Activated CD4-positive, alpha-beta T cell treated with anti-CD3 and anti-CD28 coated beads, Interleukin-2, amount 10 ng/mL, durations not matched to agents 24 days and 14 days (primary cell): ENCODE data around the gene ABTB2. TPM values are rescaled to one million over a fixed set of nuclear protein-coding genes. Genes with fewer than 3 reads are reported as not detected.

Experiments
- DNase-seq: peaks from one replicate; pipeline ENCODE4 v3.0.0; 2022
- H3K27ac Mint-ChIP-seq: one replicate; pipeline ENCODE4 v1.8.0; 2022; ENCODE audit warnings: mild to moderate bottlenecking, mixed read lengths
- H3K27me3 Mint-ChIP-seq: one replicate; pipeline ENCODE4 v1.8.0; 2022; ENCODE audit warnings: mixed read lengths
- H3K36me3 Mint-ChIP-seq: one replicate; pipeline ENCODE4 v1.8.0; 2022; ENCODE audit warnings: low read depth, mild to moderate bottlenecking, mixed read lengths
- H3K4me1 Mint-ChIP-seq: one replicate; pipeline ENCODE4 v1.8.0; 2021; ENCODE audit warnings: mixed read lengths
- H3K4me3 Mint-ChIP-seq: one replicate; pipeline ENCODE4 v1.8.0; 2022; ENCODE audit warnings: mild to moderate bottlenecking, moderate library complexity, mixed read lengths
- H3K9me3 Mint-ChIP-seq: one replicate; pipeline ENCODE4 v1.8.0; 2021; ENCODE audit warnings: mixed read lengths
- intact Hi-C: fragments of 100-400 bp; cut with micrococcal nuclease; formaldehyde crosslinking; loops from one replicate; pipeline ENCODE4 v1.15.1; 2023
- total RNA-seq: library from RNA; stranded (reverse); gene quantifications from 2 replicates; pipeline ENCODE4 v1.2.3, GENCODE V29; 2022

The ABTB2 gene
- total RNA-seq, 1 donor from 2014 or later: 13.1 TPM

DNA sequence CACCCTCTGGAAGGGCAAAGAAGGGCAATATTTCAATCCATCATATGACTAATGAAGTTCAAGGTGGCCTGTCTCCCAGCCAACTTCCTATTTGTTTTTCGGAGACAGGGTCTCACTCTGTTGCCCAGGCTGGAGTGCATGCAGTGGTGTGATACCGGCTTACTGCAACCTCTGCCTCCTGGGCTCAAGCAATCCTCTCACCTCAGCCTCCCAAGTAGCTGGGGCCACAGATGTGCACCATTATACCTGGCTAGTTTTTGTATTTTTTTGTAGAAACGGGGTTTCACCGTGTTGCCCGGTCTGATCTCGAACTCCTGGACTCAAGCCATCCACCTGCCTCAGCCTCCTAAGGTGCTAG, 13.4 kb downstream of the ABTB2 start:
- no peak for DNase-seq
- Mint-ChIP-seq H3K9me3 (no peaks in the 10 kb centered on the region), H3K27ac (no peak overlapping the region), H3K4me3 (no peak overlapping the region), H3K4me1 (peaks cover 6% of the 10 kb centered on the region), H3K27me3 (peaks cover 2% of the 10 kb centered on the region), H3K36me3 (no peaks in the 10 kb centered on the region)
- intact Hi-C loops: no loop called here

DNA sequence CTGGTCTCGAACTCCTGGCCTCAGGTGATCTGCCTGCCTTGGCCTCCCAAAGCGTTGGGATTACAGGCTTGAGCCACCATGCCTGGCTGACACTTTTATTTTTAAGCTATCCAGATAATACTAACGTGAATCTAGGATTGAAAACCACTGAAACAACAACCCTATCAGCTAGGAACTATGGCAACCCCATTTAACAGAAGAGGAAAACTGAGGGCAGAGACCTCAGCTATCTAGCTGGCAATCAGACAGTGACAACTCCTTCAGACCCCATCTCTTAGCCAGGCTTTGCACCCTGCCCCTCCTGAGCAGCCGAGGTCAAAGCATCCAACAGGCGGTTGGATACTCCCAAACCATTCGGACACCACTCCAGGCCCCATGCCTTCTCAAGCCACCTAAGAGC, 14.1 kb downstream of the ABTB2 start:
- H3K4me3 Mint-ChIP-seq: no peak overlapping the region
- H3K36me3 Mint-ChIP-seq: no peaks in the 10 kb centered on the region
- no peak for DNase-seq
- H3K9me3 Mint-ChIP-seq: no peaks in the 10 kb centered on the region
- intact Hi-C loops: no loop called here
- H3K27me3 Mint-ChIP-seq: no peaks in the 10 kb centered on the region
- peaks cover 11% of the 10 kb centered on the region for H3K4me1 Mint-ChIP-seq
- no peak overlapping the region for H3K27ac Mint-ChIP-seq

DNA sequence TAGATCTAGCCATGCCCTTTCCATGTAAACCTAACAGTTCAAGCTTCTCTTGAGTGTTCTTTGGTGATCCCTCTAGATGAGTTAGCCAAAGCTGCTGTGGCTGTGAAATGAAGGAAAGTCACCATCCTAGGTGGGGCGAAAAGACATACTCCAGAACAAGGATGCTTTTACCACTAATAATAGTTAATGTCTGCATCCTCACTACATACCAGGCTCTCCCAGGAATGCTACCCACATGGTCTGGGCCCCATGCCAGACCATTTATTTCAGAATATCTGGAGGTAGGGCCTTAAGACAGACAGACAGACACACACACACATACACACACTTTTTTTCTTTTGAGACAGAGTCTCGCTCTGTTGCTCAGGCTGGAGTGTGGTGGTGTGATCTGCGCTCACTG, 14.7 kb downstream of the ABTB2 start:
- Mint-ChIP-seq H3K4me3 (no peak overlapping the region), H3K27ac (no peak overlapping the region), H3K9me3 (no peaks in the 10 kb centered on the region), H3K4me1 (peaks cover 9% of the 10 kb centered on the region), H3K36me3 (no peaks in the 10 kb centered on the region), H3K27me3 (no peaks in the 10 kb centered on the region)
- DNase-seq: no peak
- intact Hi-C loops: no loop called here

DNA sequence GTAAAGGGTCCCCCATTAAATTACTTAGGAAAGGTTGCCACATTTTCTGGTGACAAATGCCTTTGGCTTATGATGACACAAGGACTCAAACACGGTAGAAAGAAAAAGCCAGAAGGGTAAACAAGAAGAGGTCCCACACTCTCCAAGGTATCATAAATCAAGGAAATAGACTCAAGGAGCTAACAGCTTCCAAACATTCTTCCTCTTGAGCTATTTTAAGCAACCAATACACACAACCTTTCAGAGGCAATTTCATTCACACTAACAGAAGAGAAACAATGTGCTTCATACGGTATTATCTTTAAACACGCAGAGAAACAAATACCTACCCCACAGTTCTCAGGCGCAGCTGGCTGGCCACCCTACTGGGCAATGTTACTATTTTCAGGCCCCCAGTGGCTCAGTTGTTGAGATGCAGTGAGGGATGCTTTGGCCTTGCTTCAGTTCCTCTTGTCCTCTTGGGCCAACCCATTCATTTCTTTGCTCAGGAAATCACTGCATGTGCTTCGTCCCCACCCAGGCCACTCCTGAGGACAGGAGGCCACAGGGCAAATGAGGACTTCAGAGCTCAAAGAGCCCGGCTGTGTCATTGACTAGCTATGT, 15.8 kb downstream of the ABTB2 start:
- Mint-ChIP-seq H3K27me3 (no peaks in the 10 kb centered on the region), H3K4me3 (no peak overlapping the region), H3K27ac (no peak overlapping the region), H3K4me1 (peaks cover 10% of the 10 kb centered on the region), H3K36me3 (no peaks in the 10 kb centered on the region), H3K9me3 (no peaks in the 10 kb centered on the region)
- intact Hi-C loops: no loop called here
- DNase-seq: no peak

DNA sequence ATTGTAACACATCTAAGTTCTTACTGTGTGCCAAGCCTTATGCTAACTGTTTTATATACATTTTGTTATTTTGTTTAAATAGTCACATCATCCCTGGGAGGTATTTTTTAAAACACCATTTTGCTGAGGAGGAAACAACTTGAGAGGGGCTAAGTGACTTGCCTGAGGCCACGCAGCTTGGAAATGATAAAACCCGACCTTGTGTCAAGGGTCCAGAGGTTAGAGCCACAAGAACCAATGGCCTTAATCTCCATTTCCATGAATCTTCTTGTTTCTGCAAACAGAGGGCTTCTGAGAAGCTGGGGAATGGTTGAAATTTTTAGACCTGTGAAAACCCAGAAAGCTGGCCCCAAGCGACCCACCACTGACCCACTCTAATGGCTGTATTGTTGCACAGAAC, 16.7 kb downstream of the ABTB2 start:
- Mint-ChIP-seq H3K36me3 (no peaks in the 10 kb centered on the region), H3K27me3 (no peaks in the 10 kb centered on the region)

DNA sequence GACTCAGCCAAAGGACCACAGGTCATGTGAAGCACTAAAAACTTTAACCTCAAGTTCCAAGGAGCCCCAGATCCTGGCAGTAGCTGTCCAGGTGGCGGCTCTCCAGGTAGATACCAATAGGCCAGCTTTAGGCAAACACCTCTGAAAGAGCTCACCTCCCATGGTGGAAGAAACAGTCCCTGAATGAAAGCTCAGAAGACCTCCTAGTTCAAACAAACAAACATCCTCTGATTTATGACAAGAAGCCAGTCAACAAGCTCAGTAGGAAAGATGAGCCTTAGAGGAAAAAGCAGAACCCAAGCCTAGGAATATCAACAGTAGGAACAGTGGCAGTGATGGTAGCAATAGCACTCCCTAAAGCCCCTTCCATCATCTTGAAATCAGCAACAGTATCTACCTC, 17.2 kb downstream of the ABTB2 start:
- DNase-seq: no peak
- Mint-ChIP-seq H3K4me1 (peaks cover 11% of the 10 kb centered on the region), H3K27me3 (no peaks in the 10 kb centered on the region), H3K27ac (no peak overlapping the region), H3K36me3 (no peaks in the 10 kb centered on the region), H3K9me3 (no peaks in the 10 kb centered on the region), H3K4me3 (no peak overlapping the region)
- intact Hi-C loops: no loop called here

More for the DNA sequence above, 16.7 kb downstream of the ABTB2 start:
- Mint-ChIP-seq H3K9me3 (no peaks in the 10 kb centered on the region), H3K27ac (no peak overlapping the region), H3K4me1 (peaks cover 11% of the 10 kb centered on the region), H3K4me3 (no peak overlapping the region)
- intact Hi-C loops: no loop called here
- DNase-seq: no peak

DNA sequence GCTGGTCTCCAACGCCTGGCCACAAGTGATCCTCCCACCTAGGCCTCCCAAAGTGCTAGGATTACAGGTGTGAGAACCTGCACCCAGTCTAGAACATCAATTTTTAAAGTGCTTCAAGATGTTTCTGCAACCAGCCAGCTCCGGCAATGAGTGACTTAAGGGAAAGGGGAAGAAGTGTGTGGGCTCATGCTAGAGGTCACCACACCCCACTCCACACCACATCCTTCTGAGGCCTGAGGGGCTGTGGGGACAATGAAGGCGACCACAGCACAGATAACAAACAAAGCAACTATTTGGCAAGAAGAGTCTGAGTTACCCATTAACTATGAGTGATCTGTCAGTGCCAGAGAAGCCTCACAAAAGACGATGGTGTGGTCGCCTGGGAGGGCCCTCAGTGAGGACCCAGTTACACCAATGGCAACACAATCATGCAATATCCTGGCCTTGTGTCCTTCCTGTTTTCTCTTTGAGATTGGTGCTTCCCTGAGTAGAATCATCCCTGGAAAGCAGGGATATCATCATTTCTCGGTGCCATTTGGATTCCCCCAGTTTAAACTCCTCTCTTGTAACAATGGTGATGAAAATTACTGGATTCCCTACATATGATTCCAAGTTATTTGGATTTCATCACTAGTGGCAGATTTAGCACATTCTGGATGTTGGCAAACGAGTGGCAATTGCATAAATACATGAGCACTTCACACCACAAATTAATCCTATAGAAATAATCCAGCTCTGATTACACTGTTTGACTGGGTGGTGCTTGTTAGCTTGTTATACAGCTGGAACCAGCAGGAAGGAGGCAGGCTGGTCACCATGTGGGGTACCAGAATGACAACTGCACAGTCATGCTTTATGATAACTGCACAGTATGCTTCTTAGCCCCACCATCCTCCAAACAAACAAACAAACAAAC, 18.4 kb downstream of the ABTB2 start:
- Mint-ChIP-seq H3K4me1 (peaks cover 15% of the 10 kb centered on the region), H3K9me3 (no peaks in the 10 kb centered on the region), H3K4me3 (no peak overlapping the region), H3K27ac (no peak overlapping the region), H3K27me3 (peaks cover 2% of the 10 kb centered on the region), H3K36me3 (no peaks in the 10 kb centered on the region)
- DNase-seq: peak; percentile 62
- intact Hi-C loops: no loop called here

DNA sequence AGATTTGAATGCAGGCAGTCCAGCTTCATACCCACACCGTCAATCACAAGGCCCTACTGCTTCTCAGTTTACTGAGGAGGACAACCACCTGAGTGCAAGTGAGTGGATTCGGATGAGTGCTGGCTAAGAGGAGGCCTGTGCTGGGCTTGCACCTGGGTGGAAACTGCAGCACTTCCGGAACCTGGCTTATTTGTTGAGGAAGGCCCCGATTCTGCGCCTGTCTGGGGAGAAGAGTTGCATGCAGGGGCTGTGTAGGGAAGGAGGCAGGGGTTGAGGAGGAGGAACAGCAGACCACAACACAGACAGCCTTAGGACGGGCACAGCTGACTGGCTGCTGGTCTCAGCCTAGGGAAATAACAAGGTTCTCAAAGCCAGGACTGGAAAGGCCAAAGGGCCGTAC, 20.8 kb downstream of the ABTB2 start:
- H3K9me3 Mint-ChIP-seq: no peaks in the 10 kb centered on the region
- DNase-seq: no peak
- H3K36me3 Mint-ChIP-seq: no peaks in the 10 kb centered on the region
- no peak overlapping the region for H3K4me3 Mint-ChIP-seq
- H3K27me3 Mint-ChIP-seq: peaks cover 10% of the 10 kb centered on the region
- H3K4me1 Mint-ChIP-seq: peaks cover 17% of the 10 kb centered on the region
- intact Hi-C loops: no loop called here
- H3K27ac Mint-ChIP-seq: no peak overlapping the region

DNA sequence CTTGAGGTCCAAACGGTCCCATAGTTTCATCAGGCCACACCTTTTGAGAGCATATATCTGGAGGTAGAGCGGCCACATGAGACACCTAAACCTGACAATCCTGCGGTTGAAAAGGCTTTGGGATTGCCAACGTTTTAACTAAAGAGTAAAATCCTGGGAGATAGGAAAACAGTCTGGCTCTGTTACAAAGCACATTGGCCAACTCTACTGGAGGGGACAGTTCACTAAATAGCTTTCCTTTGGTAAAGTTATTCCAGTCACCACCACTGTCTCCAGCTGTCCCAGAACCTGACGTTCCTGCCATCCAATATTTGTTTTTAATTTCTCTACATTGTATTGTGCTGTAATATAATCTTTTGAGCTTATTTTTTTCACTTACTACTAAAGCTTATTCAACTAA, 22.0 kb downstream of the ABTB2 start:
- peaks cover 17% of the 10 kb centered on the region for H3K4me1 Mint-ChIP-seq
- no peaks in the 10 kb centered on the region for H3K36me3 Mint-ChIP-seq
- no peak for DNase-seq
- intact Hi-C loops: no loop called here
- no peak overlapping the region for H3K27ac Mint-ChIP-seq
- H3K4me3 Mint-ChIP-seq: no peak overlapping the region
- H3K27me3 Mint-ChIP-seq: peaks cover 19% of the 10 kb centered on the region
- H3K9me3 Mint-ChIP-seq: no peaks in the 10 kb centered on the region

DNA sequence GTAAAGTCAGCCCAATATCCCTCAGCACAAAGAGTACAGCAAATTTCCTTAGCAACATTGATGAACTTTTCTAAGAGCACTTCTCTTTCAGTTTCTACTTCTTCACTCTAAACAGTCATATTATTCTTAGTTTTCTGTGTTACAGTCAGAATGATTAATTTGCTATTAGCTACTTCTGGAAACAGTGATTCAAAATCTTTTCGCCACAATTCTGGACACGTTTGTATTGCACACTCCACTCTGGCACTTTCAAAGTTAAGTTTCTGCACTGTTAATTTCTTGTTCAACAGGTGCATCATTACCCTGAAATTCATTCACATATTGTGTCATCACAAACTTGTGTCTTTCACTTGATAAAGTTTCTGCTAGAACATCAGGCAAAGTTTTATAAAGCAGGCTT, 22.5 kb downstream of the ABTB2 start:
- Mint-ChIP-seq H3K4me1 (peaks cover 17% of the 10 kb centered on the region), H3K36me3 (no peaks in the 10 kb centered on the region), H3K4me3 (no peak overlapping the region), H3K27me3 (peaks cover 21% of the 10 kb centered on the region), H3K9me3 (no peaks in the 10 kb centered on the region), H3K27ac (no peak overlapping the region)
- DNase-seq: no peak
- intact Hi-C loops: no loop called here

DNA sequence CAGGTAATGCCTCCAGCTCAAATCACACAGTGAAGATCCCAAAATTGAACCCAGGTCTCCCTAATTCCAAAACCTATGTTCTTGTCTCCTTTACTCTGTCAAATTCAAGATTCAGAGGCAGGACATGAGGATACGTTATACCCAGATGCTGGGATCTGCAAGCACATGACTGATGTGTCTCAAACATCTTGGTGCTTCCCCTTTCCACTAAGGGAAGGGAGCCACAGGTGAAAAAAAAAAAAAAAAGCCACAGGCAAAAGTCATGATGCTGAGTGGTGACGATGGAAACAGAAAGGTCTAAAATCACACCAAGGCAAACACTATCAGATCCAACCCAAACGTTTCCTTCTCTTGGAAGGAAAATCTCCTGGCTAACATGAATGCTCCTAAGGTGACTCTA, 24.0 kb downstream of the ABTB2 start:
- Mint-ChIP-seq H3K9me3 (no peaks in the 10 kb centered on the region), H3K36me3 (no peaks in the 10 kb centered on the region), H3K27ac (no peak overlapping the region), H3K4me1 (peaks cover 11% of the 10 kb centered on the region), H3K27me3 (peaks cover 27% of the 10 kb centered on the region), H3K4me3 (no peak overlapping the region)
- DNase-seq: no peak
- intact Hi-C loops: no loop called here

DNA sequence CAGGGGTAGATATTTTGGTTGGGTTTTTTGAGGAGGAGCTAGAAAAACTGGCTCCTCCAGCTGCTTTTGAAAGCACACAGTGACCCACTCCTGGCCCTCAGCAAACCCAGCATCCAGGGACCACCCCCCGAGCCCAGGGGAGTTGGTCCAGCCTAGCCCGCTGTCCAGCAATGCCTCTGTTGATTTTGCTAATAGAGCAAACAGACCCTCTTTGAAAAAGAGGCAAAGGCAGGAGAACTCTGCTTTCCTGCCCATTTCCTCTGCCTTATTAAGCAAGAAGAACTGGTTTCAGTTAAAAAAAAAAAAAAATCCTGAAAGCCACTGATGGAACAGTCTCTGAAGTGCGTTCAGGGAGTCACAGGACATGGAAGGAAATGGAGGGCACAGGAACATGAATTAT, 25.3 kb downstream of the ABTB2 start:
- Mint-ChIP-seq H3K4me3 (no peak overlapping the region), H3K27ac (no peak overlapping the region), H3K36me3 (no peaks in the 10 kb centered on the region), H3K27me3 (peaks cover 28% of the 10 kb centered on the region), H3K4me1 (peaks cover 11% of the 10 kb centered on the region), H3K9me3 (no peaks in the 10 kb centered on the region)
- intact Hi-C loops: no loop called here
- no peak for DNase-seq

DNA sequence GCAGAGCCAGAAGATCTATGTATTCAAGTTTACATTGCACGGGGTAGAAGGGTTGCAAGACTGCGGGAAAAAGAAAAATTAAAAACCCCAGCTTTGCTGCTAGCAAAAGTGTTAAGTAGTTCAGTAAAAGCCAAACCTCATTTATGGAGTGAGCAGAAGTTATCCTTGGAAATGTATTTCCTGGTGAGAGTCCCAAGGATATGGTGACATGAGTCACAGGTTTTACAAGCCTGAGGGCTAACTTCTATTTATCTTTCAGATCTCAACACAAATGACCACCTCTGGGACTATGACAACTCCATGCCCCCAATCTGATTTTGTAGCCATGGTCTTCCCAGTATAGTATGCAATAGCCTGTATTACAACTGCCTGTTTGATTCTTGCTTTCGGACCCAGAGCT, 26.1 kb downstream of the ABTB2 start:
- DNase-seq: no peak
- H3K36me3 Mint-ChIP-seq: no peaks in the 10 kb centered on the region
- H3K27me3 Mint-ChIP-seq: peaks cover 28% of the 10 kb centered on the region
- peaks cover 9% of the 10 kb centered on the region for H3K4me1 Mint-ChIP-seq
- no peak overlapping the region for H3K27ac Mint-ChIP-seq
- H3K9me3 Mint-ChIP-seq: no peaks in the 10 kb centered on the region
- intact Hi-C loops: no loop called here
- no peak overlapping the region for H3K4me3 Mint-ChIP-seq

DNA sequence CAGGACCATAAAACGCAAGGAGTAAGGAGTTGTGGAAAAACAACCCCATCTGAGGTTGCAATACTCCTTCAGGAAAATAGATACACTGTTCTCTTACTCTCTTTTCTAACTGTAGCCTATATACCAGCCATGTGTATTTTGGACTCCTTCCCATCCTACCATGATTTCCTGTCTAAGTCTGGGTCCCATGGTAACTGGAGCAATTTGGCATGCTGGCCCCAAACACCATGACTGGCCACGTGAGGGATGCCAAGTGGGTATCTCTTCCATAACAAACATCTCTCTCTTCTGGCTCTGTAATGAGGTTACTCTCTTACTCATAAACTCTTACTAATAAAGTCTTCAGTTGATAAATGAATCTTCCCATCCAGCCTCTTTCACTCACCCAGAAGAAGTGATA, 26.5 kb downstream of the ABTB2 start:
- no peak overlapping the region for H3K4me3 Mint-ChIP-seq
- no peaks in the 10 kb centered on the region for H3K9me3 Mint-ChIP-seq
- no peaks in the 10 kb centered on the region for H3K36me3 Mint-ChIP-seq
- intact Hi-C loops: no loop called here
- no peak for DNase-seq
- peaks cover 9% of the 10 kb centered on the region for H3K4me1 Mint-ChIP-seq
- H3K27ac Mint-ChIP-seq: no peak overlapping the region
- peaks cover 28% of the 10 kb centered on the region for H3K27me3 Mint-ChIP-seq

DNA sequence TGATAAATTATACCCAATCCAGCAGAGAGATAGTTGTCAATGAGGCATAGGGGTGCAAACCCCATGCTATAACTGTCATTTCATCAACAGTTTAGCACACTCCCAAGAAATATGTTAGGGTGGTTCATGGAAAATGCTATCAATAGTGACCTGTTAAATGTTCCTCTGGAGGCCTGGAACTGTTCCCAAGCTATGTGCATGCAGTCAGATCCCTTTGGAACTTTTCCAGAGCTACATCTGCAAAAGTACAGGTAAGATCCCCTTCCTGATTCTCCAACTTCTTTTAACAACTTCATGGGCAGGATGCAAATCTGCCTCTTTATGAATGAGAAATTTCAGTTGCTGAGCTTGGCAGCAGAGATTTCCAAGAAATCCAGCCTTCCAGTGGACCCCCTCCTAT, 27.2 kb downstream of the ABTB2 start:
- Mint-ChIP-seq H3K4me1 (peaks cover 9% of the 10 kb centered on the region), H3K4me3 (no peak overlapping the region), H3K9me3 (no peaks in the 10 kb centered on the region), H3K36me3 (no peaks in the 10 kb centered on the region), H3K27me3 (peaks cover 30% of the 10 kb centered on the region), H3K27ac (no peak overlapping the region)
- DNase-seq: no peak
- intact Hi-C loops: no loop called here
